HepG2 (cell line): ENCODE results near the gene ARID1A. TPM values are rescaled to one million over a fixed set of nuclear protein-coding genes. Genes with fewer than 3 reads are reported as not detected.
A peak's percentile ranks its signal among the peaks of the same experiment; 100 is the strongest.

Experiments used
- ARNT ChIP-seq: fragments of 450-650 bp; IDR thresholded peaks from 2 replicates; pipeline ENCODE4 v1.6.1; 2017
- CC2D1A ChIP-seq: sonication (generic); formaldehyde crosslinking; IDR thresholded peaks from 2 replicates; pipeline ENCODE4 v1.8.1; 2023; ENCODE audit warnings: mild to moderate bottlenecking, missing genetic modification reagents
- FOXO4 ChIP-seq: sonication (generic); formaldehyde crosslinking; conservative IDR thresholded peaks from 2 replicates; pipeline ENCODE4 v1.8.1; 2023; ENCODE audit warnings: missing genetic modification reagents
- GMEB1 ChIP-seq: sonication (generic); formaldehyde crosslinking; IDR thresholded peaks from 2 replicates; pipeline ENCODE4 v1.5.1; 2020; ENCODE audit warnings: missing genetic modification reagents, mild to moderate bottlenecking, borderline replicate concordance
- HBP1 ChIP-seq: IDR thresholded peaks from 2 replicates; pipeline ENCODE4 v1.6.1; 2016; ENCODE audit warnings: low read depth, control low read depth
- ISL2 ChIP-seq: sonication (generic); formaldehyde crosslinking; IDR thresholded peaks from 2 replicates; pipeline ENCODE4 v1.5.0; 2020; ENCODE audit warnings: missing genetic modification reagents
- MAFF ChIP-seq: IDR thresholded peaks from 2 replicates; pipeline ENCODE4 v1.6.1; 2011; ENCODE audit warnings: low read depth, low read length, improper control_type of control experiment
- MXD3 ChIP-seq: IDR thresholded peaks from 2 replicates; pipeline ENCODE4 v1.6.1; 2016; ENCODE audit warnings: mild to moderate bottlenecking, missing biosample characterization, missing genetic modification reagents
- NR0B2 ChIP-seq: sonication (generic); formaldehyde crosslinking; IDR thresholded peaks from 2 replicates; pipeline ENCODE4 v1.4.0; 2020; ENCODE audit warnings: mild to moderate bottlenecking, missing genetic modification reagents
- PAX8 ChIP-seq: sonication (generic); formaldehyde crosslinking; IDR thresholded peaks from 2 replicates; pipeline ENCODE4 v1.8.0; 2022; ENCODE audit warnings: mild to moderate bottlenecking, missing genetic modification reagents, borderline replicate concordance
- SOX6 ChIP-seq, 2 experiments: fragments of 450-650 bp in 1 of 2; sonication (generic) in 1 of 2; formaldehyde crosslinking in 1 of 2; IDR thresholded peaks; 2 replicates each; pipeline versions ENCODE4 v1.4.0 to v1.6.1; 2017 to 2020; ENCODE audit warnings: antibody characterized with exemption in 1 of 2, mild to moderate bottlenecking in 1 of 2, missing genetic modification reagents in 1 of 2
- TEAD2 ChIP-seq: sonication (generic); formaldehyde crosslinking; IDR thresholded peaks from 2 replicates; pipeline ENCODE4 v1.9.0; 2021; ENCODE audit warnings: missing genetic modification reagents
- TSC22D2 ChIP-seq: sonication (generic); formaldehyde crosslinking; IDR thresholded peaks from 2 replicates; pipeline ENCODE4 v1.5.1; 2020; ENCODE audit warnings: missing genetic modification reagents, mild to moderate bottlenecking, borderline replicate concordance
- UBTF ChIP-seq: sonication (generic); formaldehyde crosslinking; IDR thresholded peaks from 2 replicates; pipeline ENCODE4 v1.4.0; 2020; ENCODE audit warnings: mild to moderate bottlenecking, missing genetic modification reagents
- ZFP41 ChIP-seq: sonication (generic); formaldehyde crosslinking; IDR thresholded peaks from 2 replicates; pipeline ENCODE4 v1.4.0; 2020; ENCODE audit warnings: mild to moderate bottlenecking, missing genetic modification reagents, borderline replicate concordance
- ZNF33B ChIP-seq: sonication (generic); formaldehyde crosslinking; IDR thresholded peaks from 2 replicates; pipeline ENCODE4 v1.5.1; 2020; ENCODE audit warnings: mild to moderate bottlenecking, missing genetic modification reagents
- ZNF431 ChIP-seq: sonication (generic); formaldehyde crosslinking; IDR thresholded peaks from 2 replicates; pipeline ENCODE4 v1.9.0; 2022; ENCODE audit warnings: missing genetic modification reagents, low read depth, mild to moderate bottlenecking, borderline replicate concordance
- ZNF432 ChIP-seq: sonication (generic); formaldehyde crosslinking; IDR thresholded peaks from 2 replicates; pipeline ENCODE4 v1.5.0; 2020; ENCODE audit warnings: missing genetic modification reagents, mild to moderate bottlenecking, borderline replicate concordance
- ZNF44 ChIP-seq: sonication (generic); formaldehyde crosslinking; IDR thresholded peaks from 2 replicates; pipeline ENCODE4 v1.5.1; 2020; ENCODE audit warnings: mild to moderate bottlenecking, missing genetic modification reagents
- ZNF720 ChIP-seq: sonication (generic); formaldehyde crosslinking; IDR thresholded peaks from 2 replicates; pipeline ENCODE4 v1.4.0; 2020; ENCODE audit warnings: missing genetic modification reagents
- ZSCAN12 ChIP-seq: sonication (generic); formaldehyde crosslinking; IDR thresholded peaks from 2 replicates; pipeline ENCODE4 v1.9.0; 2021; ENCODE audit warnings: mild to moderate bottlenecking, missing genetic modification reagents
- polyA plus RNA-seq, 8 experiments: library from polyadenylated mRNA; depleted of rRNA in 3 of 8; stranded (reverse) in 7 of 8; unstranded in 1 of 8; fragments of >200 nt; fragmentation: Illumina TruSeq in 4 of 8; extraction: Trizol in 4 of 8; gene quantifications; 2 replicates each; pipeline versions ENCODE4 v1.2.1 to v1.2.3, GENCODE V29; 2011 to 2016; ENCODE audit warnings: low read depth in 4 of 8, missing spikeins in 1 of 8, mixed read lengths in 1 of 8; ENCODE audit not compliant: insufficient read depth in 1 of 8
- total RNA-seq, 5 experiments: library from RNA; depleted of rRNA; stranded (reverse); fragments of >200 nt; fragmentation: Illumina TruSeq; extraction: Trizol; gene quantifications; 2 replicates each; pipeline ENCODE4 v1.2.3, GENCODE V29; 2016; ENCODE audit warnings: low read depth in 1 of 5

Gene ARID1A
- total and polyA plus RNA-seq, 2 of the 13 experiments (the other 11 are each of a cell fraction or from before 2014, with no cell fraction given), result 11.9 to 15.9 TPM

- no peak for TF ChIP-seq SOX6 (IDR thresholded peaks at IDR 0.05)
- TF ChIP-seq SOX6 (CRISPR knock-in tag; IDR thresholded peaks at IDR 0.05), result peak; percentile 84; the same call in 1 of the 2 replicates
- peak; percentile 97 for TF ChIP-seq TSC22D2 (CRISPR knock-in tag)
- TF ChIP-seq ZNF432 (CRISPR knock-in tag), result no peak
- peak; percentile 83 for TF ChIP-seq ISL2 (CRISPR knock-in tag)
- peak; percentile 90 for TF ChIP-seq ZNF431
- peak; percentile 74; the same call in 1 of the 2 replicates for TF ChIP-seq NR0B2 (CRISPR knock-in tag)
- no peak for TF ChIP-seq ARNT
- 0 out of 2 replicates have a peak, but pooled peaks have one; percentile 66 for TF ChIP-seq ZNF33B
- peak; percentile 70 for TF ChIP-seq ZNF44 (CRISPR knock-in tag)
- TF ChIP-seq ZNF720, result peak; percentile 96; the same call in 1 of the 2 replicates
- 0 out of 2 replicates have a peak, but pooled peaks have one; percentile 43 for TF ChIP-seq HBP1 (CRISPR knock-in tag)
- TF ChIP-seq CC2D1A (CRISPR knock-in tag), result no peak
- 0 out of 2 replicates have a peak, but pooled peaks have one; percentile 55 for TF ChIP-seq PAX8 (CRISPR knock-in tag)
- TF ChIP-seq FOXO4 (CRISPR knock-in tag), result peak; percentile 79; the same call in 1 of the 2 replicates
- TF ChIP-seq MXD3, result peak; percentile 92
- TF ChIP-seq GMEB1, result peak; percentile 81
- TF ChIP-seq ZSCAN12 (CRISPR knock-in tag), result no peak
- peak; percentile 99 for TF ChIP-seq UBTF (CRISPR knock-in tag)
- TF ChIP-seq TEAD2 (CRISPR knock-in tag), result no peak
- no peak for TF ChIP-seq ZFP41 (CRISPR knock-in tag)
- TF ChIP-seq MAFF, result no peak
Measured at GRCh38 chr1:26695356-26696118, at the start of gene ARID1A (continued).
